ENCODE results near the gene HPD. TPM values are rescaled to one million over a fixed set of nuclear protein-coding genes. Genes with fewer than 3 reads are reported as not detected.

HPD gene
- total RNA-seq, 1 experiment from 2014 or later: 0.39 TPM

DNA sequence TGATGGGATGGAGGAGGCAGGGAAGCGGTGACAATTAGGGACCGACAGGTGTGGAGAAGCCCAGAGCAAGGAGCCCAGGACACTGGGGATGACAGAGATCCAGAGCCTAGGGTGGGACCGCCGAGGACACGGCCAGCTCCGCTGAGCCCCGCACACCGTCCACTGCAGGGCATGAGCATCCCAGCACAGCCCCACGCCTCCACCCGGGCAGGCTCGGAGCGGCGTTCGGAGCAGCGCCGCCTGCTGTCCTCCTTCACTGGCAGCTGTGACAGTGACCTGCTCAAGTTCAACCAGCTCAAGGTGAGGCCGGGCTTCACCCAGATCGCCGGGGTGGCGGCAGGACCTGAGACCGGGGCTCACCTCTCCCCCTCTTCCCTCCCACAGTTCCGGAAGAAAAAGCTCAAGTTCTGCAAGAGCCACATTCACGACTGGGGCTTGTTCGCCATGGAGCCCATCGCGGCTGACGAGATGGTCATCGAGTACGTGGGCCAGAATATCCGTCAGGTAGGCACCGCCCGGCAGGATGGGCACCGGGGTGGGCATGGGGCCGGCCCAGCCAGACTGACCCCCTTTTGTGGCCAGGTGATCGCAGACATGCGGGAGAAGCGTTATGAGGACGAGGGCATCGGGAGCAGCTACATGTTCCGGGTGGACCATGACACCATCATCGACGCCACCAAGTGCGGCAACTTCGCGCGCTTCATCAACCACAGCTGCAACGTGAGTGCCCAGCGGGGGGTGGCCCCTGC lies 31.1 kb downstream of the HPD start:
- ATAC-seq: peak; percentile 53
- no peaks in the 10 kb centered on the region for H3K9me3 Mint-ChIP-seq
- H3K27ac Mint-ChIP-seq: no peak overlapping the region
- no peaks in the 10 kb centered on the region for H3K4me1 Mint-ChIP-seq
- POLR2A ChIA-PET: interaction anchor here (0.6 to 1.4 kb wide), 6 partner anchors 13 to 316 kb away, joined by 3 to 5 read pairs (median 3); partner anchors contain the start of gene MLXIP
- DNase-seq (ENCODE audit: low spot score): no peak
- TF ChIP-seq, protein P1, sequence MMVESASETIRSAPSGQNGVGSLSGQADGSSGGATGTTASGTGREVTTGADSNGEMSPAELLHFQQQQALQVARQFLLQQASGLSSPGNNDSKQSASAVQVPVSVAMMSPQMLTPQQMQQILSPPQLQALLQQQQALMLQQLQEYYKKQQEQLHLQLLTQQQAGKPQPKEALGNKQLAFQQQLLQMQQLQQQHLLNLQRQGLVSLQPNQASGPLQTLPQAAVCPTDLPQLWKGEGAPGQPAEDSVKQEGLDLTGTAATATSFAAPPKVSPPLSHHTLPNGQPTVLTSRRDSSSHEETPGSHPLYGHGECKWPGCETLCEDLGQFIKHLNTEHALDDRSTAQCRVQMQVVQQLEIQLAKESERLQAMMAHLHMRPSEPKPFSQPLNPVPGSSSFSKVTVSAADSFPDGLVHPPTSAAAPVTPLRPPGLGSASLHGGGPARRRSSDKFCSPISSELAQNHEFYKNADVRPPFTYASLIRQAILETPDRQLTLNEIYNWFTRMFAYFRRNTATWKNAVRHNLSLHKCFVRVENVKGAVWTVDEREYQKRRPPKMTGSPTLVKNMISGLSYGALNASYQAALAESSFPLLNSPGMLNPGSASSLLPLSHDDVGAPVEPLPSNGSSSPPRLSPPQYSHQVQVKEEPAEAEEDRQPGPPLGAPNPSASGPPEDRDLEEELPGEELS (CRISPR knock-in tag; IDR thresholded peaks at IDR 0.05): no peak
- TF ChIP-seq, protein P2, sequence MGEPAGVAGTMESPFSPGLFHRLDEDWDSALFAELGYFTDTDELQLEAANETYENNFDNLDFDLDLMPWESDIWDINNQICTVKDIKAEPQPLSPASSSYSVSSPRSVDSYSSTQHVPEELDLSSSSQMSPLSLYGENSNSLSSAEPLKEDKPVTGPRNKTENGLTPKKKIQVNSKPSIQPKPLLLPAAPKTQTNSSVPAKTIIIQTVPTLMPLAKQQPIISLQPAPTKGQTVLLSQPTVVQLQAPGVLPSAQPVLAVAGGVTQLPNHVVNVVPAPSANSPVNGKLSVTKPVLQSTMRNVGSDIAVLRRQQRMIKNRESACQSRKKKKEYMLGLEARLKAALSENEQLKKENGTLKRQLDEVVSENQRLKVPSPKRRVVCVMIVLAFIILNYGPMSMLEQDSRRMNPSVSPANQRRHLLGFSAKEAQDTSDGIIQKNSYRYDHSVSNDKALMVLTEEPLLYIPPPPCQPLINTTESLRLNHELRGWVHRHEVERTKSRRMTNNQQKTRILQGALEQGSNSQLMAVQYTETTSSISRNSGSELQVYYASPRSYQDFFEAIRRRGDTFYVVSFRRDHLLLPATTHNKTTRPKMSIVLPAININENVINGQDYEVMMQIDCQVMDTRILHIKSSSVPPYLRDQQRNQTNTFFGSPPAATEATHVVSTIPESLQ (CRISPR knock-in tag; IDR thresholded peaks at IDR 0.05): no peak
- peaks cover 21% of the 10 kb centered on the region for H3K36me3 Mint-ChIP-seq
- no peak overlapping the region for H3K4me3 Mint-ChIP-seq
- H3K27me3 Mint-ChIP-seq (ENCODE audit: low read depth): no peaks in the 10 kb centered on the region
- CTCF ChIA-PET: interaction anchor here (1.0 to 3.5 kb wide), 8 partner anchors 10 to 68 kb away, joined by 3 to 46 read pairs (median 4); partner anchors contain the start of genes PSMD9 and RHOF

DNA sequence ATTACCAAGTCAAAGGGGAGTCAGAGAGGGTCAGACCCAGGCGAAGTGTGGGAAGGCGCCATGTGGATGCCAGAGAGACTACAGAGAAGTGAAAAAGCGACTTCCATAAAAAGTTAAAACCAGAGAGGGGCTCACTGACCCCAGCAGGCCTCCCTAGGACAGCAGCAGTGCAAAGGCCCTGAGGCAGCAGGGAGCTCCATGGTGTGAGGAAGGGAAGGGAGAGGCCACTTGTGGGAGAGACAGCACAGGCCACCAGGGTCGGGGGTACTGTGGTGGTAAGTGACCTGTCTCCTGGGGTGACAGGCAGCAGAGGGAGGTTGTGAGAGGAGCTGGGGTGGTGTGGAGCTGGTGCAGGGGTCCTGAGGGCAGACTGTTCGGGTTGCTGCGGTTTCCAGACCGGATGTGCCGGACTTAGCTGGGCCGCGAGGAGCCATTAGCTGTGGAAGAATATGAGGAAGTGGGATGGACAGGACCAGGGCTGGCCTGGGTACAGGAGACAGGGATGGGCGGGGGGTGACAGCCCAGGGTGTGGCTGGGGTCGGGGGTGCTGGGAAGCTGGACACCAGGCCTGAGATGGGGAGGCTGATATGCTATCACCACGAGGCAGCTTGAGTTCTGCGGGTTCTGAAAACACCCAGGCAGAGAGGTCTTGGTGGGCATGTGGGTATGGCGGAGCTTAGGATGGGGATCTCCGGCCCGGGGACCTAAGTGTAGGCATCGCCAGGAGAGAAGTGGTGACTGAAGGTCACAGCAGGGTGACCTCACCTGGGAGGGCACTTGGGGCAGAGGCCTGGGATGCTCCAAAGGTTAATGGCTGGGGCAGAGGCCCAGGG lies 32.1 kb downstream of the HPD start:
- no peaks in the 10 kb centered on the region for H3K27me3 Mint-ChIP-seq (ENCODE audit: low read depth)
- H3K4me3 Mint-ChIP-seq: no peak overlapping the region
- no peak for DNase-seq (ENCODE audit: low spot score)
- ChIA-PET CTCF (interaction anchor here (1.0 to 3.5 kb wide), 8 partner anchors 11 to 62 kb away, joined by 3 to 46 read pairs (median 4); partner anchors contain the start of genes PSMD9 and RHOF), POLR2A (interaction anchor here (1.2 to 1.4 kb wide), 2 partner anchors 31 to 252 kb away, joined by 3 read pairs; partner anchors contain the start of gene MLXIP)
- H3K27ac Mint-ChIP-seq: no peak overlapping the region
- no peaks in the 10 kb centered on the region for H3K9me3 Mint-ChIP-seq
- H3K36me3 Mint-ChIP-seq: peaks cover 16% of the 10 kb centered on the region
- H3K4me1 Mint-ChIP-seq: no peaks in the 10 kb centered on the region
- no peak for ATAC-seq
- no peak for TF ChIP-seq GABPB1 (CRISPR knock-in tag; IDR thresholded peaks at IDR 0.05)
- no peak for TF ChIP-seq PRRX2 (CRISPR knock-in tag; IDR thresholded peaks at IDR 0.05)
- TF ChIP-seq, protein P3, sequence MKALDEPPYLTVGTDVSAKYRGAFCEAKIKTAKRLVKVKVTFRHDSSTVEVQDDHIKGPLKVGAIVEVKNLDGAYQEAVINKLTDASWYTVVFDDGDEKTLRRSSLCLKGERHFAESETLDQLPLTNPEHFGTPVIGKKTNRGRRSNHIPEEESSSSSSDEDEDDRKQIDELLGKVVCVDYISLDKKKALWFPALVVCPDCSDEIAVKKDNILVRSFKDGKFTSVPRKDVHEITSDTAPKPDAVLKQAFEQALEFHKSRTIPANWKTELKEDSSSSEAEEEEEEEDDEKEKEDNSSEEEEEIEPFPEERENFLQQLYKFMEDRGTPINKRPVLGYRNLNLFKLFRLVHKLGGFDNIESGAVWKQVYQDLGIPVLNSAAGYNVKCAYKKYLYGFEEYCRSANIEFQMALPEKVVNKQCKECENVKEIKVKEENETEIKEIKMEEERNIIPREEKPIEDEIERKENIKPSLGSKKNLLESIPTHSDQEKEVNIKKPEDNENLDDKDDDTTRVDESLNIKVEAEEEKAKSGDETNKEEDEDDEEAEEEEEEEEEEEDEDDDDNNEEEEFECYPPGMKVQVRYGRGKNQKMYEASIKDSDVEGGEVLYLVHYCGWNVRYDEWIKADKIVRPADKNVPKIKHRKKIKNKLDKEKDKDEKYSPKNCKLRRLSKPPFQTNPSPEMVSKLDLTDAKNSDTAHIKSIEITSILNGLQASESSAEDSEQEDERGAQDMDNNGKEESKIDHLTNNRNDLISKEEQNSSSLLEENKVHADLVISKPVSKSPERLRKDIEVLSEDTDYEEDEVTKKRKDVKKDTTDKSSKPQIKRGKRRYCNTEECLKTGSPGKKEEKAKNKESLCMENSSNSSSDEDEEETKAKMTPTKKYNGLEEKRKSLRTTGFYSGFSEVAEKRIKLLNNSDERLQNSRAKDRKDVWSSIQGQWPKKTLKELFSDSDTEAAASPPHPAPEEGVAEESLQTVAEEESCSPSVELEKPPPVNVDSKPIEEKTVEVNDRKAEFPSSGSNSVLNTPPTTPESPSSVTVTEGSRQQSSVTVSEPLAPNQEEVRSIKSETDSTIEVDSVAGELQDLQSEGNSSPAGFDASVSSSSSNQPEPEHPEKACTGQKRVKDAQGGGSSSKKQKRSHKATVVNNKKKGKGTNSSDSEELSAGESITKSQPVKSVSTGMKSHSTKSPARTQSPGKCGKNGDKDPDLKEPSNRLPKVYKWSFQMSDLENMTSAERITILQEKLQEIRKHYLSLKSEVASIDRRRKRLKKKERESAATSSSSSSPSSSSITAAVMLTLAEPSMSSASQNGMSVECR (CRISPR knock-in tag; IDR thresholded peaks at IDR 0.05; ENCODE audit: borderline replicate concordance): no peak
- no peak for TF ChIP-seq CBFB (CRISPR knock-in tag; IDR thresholded peaks at IDR 0.05; ENCODE audit: low read depth)
- no peak for TF ChIP-seq RORB (CRISPR knock-in tag; IDR thresholded peaks at IDR 0.05)
- no peak for TF ChIP-seq CREM (CRISPR knock-in tag; IDR thresholded peaks at IDR 0.05)

DNA sequence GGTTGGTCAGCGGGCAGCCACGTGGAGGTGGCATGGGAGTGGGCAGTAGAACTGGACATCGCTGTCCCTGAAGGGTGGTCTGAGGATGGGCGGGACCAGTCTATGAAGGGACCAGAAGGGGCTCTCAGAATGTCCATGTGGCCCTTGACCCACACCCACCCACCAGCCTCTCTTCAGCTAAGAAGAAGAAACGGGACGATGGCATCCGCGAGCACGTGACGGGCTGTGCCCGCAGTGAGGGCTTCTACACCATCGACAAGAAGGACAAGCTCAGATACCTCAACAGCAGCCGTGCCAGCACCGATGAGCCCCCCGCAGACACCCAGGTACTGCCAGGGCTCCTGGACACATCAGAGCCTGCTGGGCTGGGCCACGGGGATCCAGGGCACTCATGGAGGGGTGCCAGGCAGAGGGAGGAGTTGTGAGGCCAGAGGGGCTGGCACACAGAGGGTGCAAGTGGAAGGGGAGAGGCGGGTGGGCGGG lies 33.6 kb downstream of the HPD start:
- POLR2A ChIA-PET: interaction anchor here (1.3 kb wide), 1 partner anchor 13 kb away, joined by 4 read pairs; no protein-coding TSS in a partner anchor
- TF ChIP-seq TCF7 (CRISPR knock-in tag; IDR thresholded peaks at IDR 0.05; ENCODE audit: low read depth): no peak
- TF ChIP-seq OVOL2 (CRISPR knock-in tag; IDR thresholded peaks at IDR 0.05; ENCODE audit: borderline replicate concordance): no peak
- TF ChIP-seq, protein P4, sequence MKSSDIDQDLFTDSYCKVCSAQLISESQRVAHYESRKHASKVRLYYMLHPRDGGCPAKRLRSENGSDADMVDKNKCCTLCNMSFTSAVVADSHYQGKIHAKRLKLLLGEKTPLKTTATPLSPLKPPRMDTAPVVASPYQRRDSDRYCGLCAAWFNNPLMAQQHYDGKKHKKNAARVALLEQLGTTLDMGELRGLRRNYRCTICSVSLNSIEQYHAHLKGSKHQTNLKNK (CRISPR knock-in tag; IDR thresholded peaks at IDR 0.05): no peak
- TF ChIP-seq ESRRA (CRISPR knock-in tag; IDR thresholded peaks at IDR 0.05; ENCODE audit: borderline replicate concordance): no peak
- TF ChIP-seq, protein P5, sequence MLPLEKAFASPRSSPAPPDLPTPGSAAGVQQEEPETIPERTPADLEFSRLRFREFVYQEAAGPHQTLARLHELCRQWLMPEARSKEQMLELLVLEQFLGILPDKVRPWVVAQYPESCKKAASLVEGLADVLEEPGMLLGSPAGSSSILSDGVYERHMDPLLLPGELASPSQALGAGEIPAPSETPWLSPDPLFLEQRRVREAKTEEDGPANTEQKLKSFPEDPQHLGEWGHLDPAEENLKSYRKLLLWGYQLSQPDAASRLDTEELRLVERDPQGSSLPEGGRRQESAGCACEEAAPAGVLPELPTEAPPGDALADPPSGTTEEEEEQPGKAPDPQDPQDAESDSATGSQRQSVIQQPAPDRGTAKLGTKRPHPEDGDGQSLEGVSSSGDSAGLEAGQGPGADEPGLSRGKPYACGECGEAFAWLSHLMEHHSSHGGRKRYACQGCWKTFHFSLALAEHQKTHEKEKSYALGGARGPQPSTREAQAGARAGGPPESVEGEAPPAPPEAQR (CRISPR knock-in tag; IDR thresholded peaks at IDR 0.05): no peak
- no peak for TF ChIP-seq TEAD1 (CRISPR knock-in tag; IDR thresholded peaks at IDR 0.05)
- TF ChIP-seq, protein P6, sequence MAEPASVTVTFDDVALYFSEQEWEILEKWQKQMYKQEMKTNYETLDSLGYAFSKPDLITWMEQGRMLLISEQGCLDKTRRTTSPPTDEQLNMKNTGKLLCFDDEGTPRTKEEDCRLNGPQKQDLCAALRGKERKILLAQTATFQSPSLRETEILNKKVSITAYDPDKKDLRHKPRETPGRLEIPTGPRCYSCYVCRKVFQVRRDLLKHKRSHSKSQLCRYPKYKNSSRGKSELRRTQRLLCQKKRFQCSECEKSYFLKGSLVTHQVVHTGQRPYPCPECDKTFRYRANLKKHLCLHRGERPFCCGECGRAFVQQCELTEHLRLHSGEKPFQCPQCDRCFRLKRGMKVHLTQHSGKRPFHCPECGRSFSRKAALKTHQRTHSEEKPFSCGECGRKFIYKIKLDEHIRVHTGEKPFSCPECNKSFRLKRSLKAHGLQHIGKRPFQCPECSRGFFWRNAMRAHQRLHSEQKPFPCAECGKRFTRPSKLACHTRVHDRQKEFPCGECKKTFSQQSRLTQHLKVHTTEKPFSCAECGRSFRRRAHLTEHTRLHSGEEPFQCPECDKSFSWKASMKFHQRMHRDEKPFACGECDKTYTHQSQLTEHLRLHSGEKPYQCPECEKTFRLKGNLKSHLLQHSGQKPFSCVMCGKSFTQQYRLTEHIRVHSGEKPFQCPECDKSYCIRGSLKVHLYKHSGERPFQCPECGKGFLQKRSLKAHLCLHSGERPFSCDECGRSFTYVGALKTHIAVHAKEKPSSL (CRISPR knock-in tag; conservative IDR thresholded peaks at IDR 0.05): no peak

More for the DNA sequence above, 33.6 kb downstream of the HPD start:
- H3K27me3 Mint-ChIP-seq (ENCODE audit: low read depth): no peaks in the 10 kb centered on the region
- H3K27ac Mint-ChIP-seq: no peak overlapping the region
- DNase-seq (ENCODE audit: low spot score) (no peak), ATAC-seq (no peak)
- H3K4me3 Mint-ChIP-seq: no peak overlapping the region
- CTCF ChIA-PET: interaction anchor here (0.6 to 3.5 kb wide), 5 partner anchors 12 to 31 kb away, joined by 3 to 46 read pairs (median 4); partner anchors contain the start of gene RHOF
- peaks cover 16% of the 10 kb centered on the region for H3K36me3 Mint-ChIP-seq
- H3K4me1 Mint-ChIP-seq: no peaks in the 10 kb centered on the region
- no peaks in the 10 kb centered on the region for H3K9me3 Mint-ChIP-seq
